ENCODE measurements around the gene ELMOD3.
"Not testable (repeated sequence)": the region's sequence is repeated elsewhere in the genome, so short reads cannot be mapped to it uniquely, and the experiment has no call there.

ELMOD3 gene

DNA sequence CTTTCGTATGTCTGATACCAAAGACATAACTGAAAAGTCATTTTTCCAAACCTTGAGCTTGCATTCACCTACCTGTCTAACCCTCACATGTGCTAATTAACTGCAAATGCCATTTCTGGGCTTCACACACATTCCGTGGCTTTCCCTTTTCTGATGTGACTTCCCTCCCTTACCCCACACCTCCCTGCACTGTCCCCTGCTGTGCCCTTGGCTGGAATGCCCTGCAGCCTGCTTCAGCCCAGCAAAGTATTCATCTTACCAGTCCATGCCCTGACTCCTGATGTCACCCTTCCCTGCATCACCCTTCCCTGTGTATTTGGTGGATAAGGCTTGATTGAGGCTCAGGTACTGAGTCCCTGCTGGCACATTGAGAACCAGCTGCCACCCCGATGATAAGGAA, 12.4 kb upstream of the ELMOD3 start:
- in situ Hi-C loops (cut with MboI; ENCODE audit: low sequenced_read_pairs, unreplicated experiment), result no loop called here
- no peak for DNase-seq (ENCODE audit: low spot score)
- TF ChIP-seq CTCF (IDR thresholded peaks at IDR 0.05; ENCODE audit: borderline replicate concordance, control extremely low read depth, extremely low read depth, insufficient read depth, missing control alignments), result no peak

DNA sequence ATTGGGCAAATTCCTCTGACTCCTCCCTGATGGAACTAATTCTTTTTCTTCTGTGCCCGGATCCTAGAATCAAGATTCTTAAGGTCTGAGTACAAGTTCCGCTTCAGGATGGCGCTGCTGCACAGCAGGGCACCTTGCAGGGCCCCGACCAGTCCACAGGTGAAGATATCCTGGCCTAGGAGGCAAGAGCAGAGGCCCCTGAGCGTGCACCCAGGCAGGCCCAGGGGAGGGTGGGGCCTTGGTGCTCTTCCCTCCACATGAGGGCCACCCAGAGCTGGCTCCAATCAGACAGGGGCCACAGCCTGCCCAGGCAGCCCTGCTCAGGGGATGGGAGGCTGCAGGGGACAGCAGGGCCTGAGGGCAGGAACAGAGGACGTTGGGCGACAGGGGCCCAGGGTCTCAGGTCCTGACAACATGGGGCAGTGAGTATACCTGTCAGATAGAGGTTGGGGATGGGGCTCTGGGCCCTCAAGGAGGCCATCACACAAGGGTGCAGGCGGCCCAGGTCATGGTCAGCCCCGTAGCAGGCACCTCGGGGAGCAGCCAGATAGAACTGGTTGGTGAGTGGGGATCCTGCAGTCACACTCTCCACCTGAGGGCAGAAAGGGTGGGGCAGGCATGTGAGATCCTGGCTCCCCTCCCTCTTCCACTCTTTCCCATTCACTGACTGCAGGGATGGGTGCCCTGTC, 11.2 kb upstream of the ELMOD3 start:
- DNase-seq (ENCODE audit: low spot score); in situ Hi-C loops (cut with MboI; ENCODE audit: low sequenced_read_pairs, unreplicated experiment): not testable (repeated sequence)

GRCh38 chr2:85344356-85344954, 10.1 kb upstream of the ELMOD3 start:
- DNase-seq (ENCODE audit: low spot score), result no peak
- in situ Hi-C loops (cut with MboI; ENCODE audit: low sequenced_read_pairs, unreplicated experiment), result no loop called here
- no peak for TF ChIP-seq CTCF (IDR thresholded peaks at IDR 0.05; ENCODE audit: borderline replicate concordance, control extremely low read depth, extremely low read depth, insufficient read depth, missing control alignments)

GRCh38 chr2:85347599-85347998, 7.0 kb upstream of the ELMOD3 start:
- no peak for DNase-seq (ENCODE audit: low spot score)
- no peak for TF ChIP-seq CTCF (IDR thresholded peaks at IDR 0.05; ENCODE audit: borderline replicate concordance, control extremely low read depth, extremely low read depth, insufficient read depth, missing control alignments)
- in situ Hi-C loops (cut with MboI; ENCODE audit: low sequenced_read_pairs, unreplicated experiment), result no loop called here

DNA sequence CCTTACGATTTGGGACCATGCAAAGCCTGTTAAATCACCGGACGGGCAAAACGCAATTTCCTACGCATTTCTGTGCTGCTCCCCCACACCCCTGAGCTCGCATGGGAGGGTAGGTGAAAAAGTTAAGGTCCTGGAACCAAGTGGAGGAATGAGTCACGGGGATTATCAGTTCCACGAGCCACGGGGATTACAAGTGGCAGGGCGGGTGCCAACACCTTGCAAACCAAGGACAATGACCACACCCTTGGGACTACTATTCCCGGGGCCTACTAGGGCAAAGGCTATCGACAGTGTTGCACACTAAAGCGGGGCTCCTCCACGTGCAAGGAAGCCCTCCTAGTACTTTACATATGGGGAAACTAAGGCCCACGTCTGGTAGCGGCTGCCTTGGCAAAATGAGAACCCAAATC, 688 bp upstream of the ELMOD3 start:
- in situ Hi-C loops (cut with MboI; ENCODE audit: low sequenced_read_pairs, unreplicated experiment), result no loop called here
- DNase-seq (ENCODE audit: low spot score), result no peak
- no peak for TF ChIP-seq CTCF (IDR thresholded peaks at IDR 0.05; ENCODE audit: borderline replicate concordance, control extremely low read depth, extremely low read depth, insufficient read depth, missing control alignments)

DNA sequence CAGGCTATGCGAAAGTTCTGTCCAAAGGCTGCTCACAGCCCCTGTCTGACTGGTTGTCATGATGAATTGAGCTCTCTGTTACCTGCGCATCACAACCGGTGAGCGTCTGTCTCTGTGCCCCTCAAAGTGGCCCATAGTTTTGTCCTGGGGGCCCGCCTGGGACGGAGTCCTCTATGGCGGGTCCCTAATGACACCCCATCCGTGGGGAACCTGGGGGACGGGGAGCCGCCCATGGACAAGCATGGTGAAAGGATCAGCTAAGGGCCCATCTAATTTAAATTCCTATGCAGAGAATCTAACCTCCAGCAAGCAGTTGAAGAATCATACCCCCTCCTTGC, 473 bp downstream of the ELMOD3 start:
- in situ Hi-C loops (cut with MboI; ENCODE audit: low sequenced_read_pairs, unreplicated experiment), result no loop called here
- no peak for TF ChIP-seq CTCF (IDR thresholded peaks at IDR 0.05; ENCODE audit: borderline replicate concordance, control extremely low read depth, extremely low read depth, insufficient read depth, missing control alignments)
- no peak for DNase-seq (ENCODE audit: low spot score)

DNA sequence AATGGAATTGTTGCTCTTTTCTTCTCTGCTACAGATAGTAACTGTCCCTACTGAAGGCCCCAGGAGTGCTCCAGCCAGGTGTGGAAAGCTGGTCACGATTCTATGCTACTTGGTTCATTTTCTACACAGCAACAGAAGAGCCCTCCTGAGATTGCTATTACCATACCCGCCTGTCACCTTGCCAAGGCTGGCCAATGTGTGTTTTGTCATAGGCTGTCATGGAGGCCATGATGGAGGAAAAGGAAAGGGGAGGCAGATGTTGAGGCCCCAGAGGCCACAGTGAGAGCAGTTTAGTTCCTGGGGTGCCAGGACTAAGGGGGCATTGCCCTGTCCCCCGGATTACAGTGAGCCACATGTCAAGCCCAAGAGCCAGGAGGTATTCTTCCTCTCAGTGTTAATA, 952 bp downstream of the ELMOD3 start:
- DNase-seq (ENCODE audit: low spot score), result no peak
- in situ Hi-C loops (cut with MboI; ENCODE audit: low sequenced_read_pairs, unreplicated experiment), result no loop called here
- no peak for TF ChIP-seq CTCF (IDR thresholded peaks at IDR 0.05; ENCODE audit: borderline replicate concordance, control extremely low read depth, extremely low read depth, insufficient read depth, missing control alignments)

Data from GM13976 (cell line).